Measurements from ENCODE around the gene GNG2. TPM values are rescaled to one million over a fixed set of nuclear protein-coding genes. Genes with fewer than 3 reads are reported as not detected.

GNG2 gene
- polyA plus RNA-seq, 4 donors = 2.9 to 18.3 (median 12.4) TPM

- no peaks in the 10 kb centered on the region for H3K9me3 ChIP-seq (ENCODE audit: control insufficient read depth in 2 of 2, insufficient read depth in 1 of 2, low read depth in 1 of 2, low read length in 1 of 2)
- no peak overlapping the region for H3K4me3 ChIP-seq (ENCODE audit: low read depth in 1 of 3, low read length in 3 of 3)
- DNase-seq = no peak
- peak; percentile 61 for FAIRE-seq
- H3K27me3 ChIP-seq (ENCODE audit: control insufficient read depth in 3 of 3, insufficient read depth in 3 of 3, low read length in 3 of 3) = no peaks in the 10 kb centered on the region
- no peaks in the 10 kb centered on the region for H3K4me1 ChIP-seq (ENCODE audit: control insufficient read depth in 3 of 3, insufficient read depth in 2 of 3, low read depth in 1 of 3, low read length in 2 of 3)
- H3K36me3 ChIP-seq (ENCODE audit: control insufficient read depth in 3 of 3, insufficient read depth in 2 of 3, low read depth in 1 of 3, low read length in 3 of 3) = peaks cover 8 to 16% (median 10%) of the 10 kb centered on the region in 3 donors
- H3K27ac ChIP-seq (ENCODE audit: low read depth in 1 of 3, low read length in 2 of 3) = no peak overlapping the region
- WGBS, 3 donors = 73 to 90% (median 87%) methylated on average over 3 of the region's 3 CpGs
Measured at GRCh38 chr14:52000696-52001095, 140.3 kb downstream of the GNG2 start.

- H3K9me3 ChIP-seq (ENCODE audit: control insufficient read depth in 2 of 2, insufficient read depth in 1 of 2, low read depth in 1 of 2, low read length in 1 of 2) = no peaks in the 10 kb centered on the region
- no peaks in the 10 kb centered on the region for H3K27me3 ChIP-seq (ENCODE audit: control insufficient read depth in 3 of 3, insufficient read depth in 3 of 3, low read length in 3 of 3)
- H3K4me1 ChIP-seq (ENCODE audit: control insufficient read depth in 3 of 3, insufficient read depth in 2 of 3, low read depth in 1 of 3, low read length in 2 of 3) = no peaks in the 10 kb centered on the region
- WGBS, 3 donors = 82 to 91% (median 87%) methylated on average over 4 of the region's 4 CpGs
- no peak overlapping the region for H3K4me3 ChIP-seq (ENCODE audit: low read depth in 1 of 3, low read length in 3 of 3)
- H3K27ac ChIP-seq (ENCODE audit: low read depth in 1 of 3, low read length in 2 of 3) = no peak overlapping the region
- FAIRE-seq (no peak), DNase-seq (no peak)
- peaks cover 8 to 18% (median 16%) of the 10 kb centered on the region in 3 donors for H3K36me3 ChIP-seq (ENCODE audit: control insufficient read depth in 3 of 3, insufficient read depth in 2 of 3, low read depth in 1 of 3, low read length in 3 of 3)
Measured at GRCh38 chr14:52002542-52002941, 142.1 kb downstream of the GNG2 start.

DNA sequence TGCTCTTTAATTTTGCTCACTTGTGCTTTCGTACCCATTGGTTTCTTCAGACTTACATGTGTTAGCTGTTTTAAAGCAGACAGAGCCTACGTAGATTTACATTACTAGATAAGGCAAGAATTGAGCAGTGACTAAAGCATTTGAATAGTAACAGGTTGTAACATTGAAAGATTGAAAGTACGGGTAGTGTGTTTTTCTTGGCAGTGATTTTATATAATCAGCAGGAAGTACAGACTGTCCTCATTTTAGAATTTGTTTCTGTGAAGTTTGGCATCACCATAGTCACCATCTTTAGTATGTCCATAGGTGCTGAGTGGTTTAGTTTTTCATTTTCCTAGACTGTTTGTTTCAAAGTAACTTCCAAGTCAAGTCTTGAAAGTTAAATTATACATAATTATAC is 142.9 kb downstream of the GNG2 start:
- no peaks in the 10 kb centered on the region for H3K27me3 ChIP-seq (ENCODE audit: control insufficient read depth in 3 of 3, insufficient read depth in 3 of 3, low read length in 3 of 3)
- DNase-seq (no peak), FAIRE-seq (no peak)
- no peak overlapping the region for H3K27ac ChIP-seq (ENCODE audit: low read depth in 1 of 3, low read length in 2 of 3)
- H3K9me3 ChIP-seq (ENCODE audit: control insufficient read depth in 2 of 2, insufficient read depth in 1 of 2, low read depth in 1 of 2, low read length in 1 of 2) = no peaks in the 10 kb centered on the region
- no peaks in the 10 kb centered on the region for H3K4me1 ChIP-seq (ENCODE audit: control insufficient read depth in 3 of 3, insufficient read depth in 2 of 3, low read depth in 1 of 3, low read length in 2 of 3)
- 76 to 85% (median 84%) methylated on average over 3 of the region's 3 CpGs for WGBS, 3 donors
- H3K4me3 ChIP-seq (ENCODE audit: low read depth in 1 of 3, low read length in 3 of 3) = no peak overlapping the region
- H3K36me3 ChIP-seq (ENCODE audit: control insufficient read depth in 3 of 3, insufficient read depth in 2 of 3, low read depth in 1 of 3, low read length in 3 of 3) = peaks cover 14 to 25% (median 20%) of the 10 kb centered on the region in 3 donors

DNA sequence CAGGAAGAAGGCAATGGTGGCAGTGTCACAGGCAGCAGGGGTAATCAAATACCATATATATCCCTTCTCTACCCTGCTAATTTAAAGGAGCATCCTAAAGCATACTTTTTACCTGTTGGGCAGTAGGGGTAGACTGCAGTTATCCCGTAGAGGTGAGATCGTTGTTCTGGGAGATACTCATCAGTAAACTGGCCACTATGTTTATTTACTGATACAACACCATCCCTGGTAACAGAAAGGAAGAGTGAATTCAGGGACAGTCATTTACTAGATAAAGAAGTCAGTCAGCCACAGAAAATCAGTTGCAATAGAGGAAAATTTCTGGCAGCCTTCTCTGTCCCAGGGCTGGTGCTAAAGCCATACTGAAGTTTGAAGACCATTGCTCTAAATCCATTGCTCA is 145.2 kb downstream of the GNG2 start:
- Histone ChIP-seq H3K27ac (ENCODE audit: low read depth in 1 of 3, low read length in 2 of 3) (no peak overlapping the region), H3K4me1 (ENCODE audit: control insufficient read depth in 3 of 3, insufficient read depth in 2 of 3, low read depth in 1 of 3, low read length in 2 of 3) (no peaks in the 10 kb centered on the region), H3K4me3 (ENCODE audit: low read depth in 1 of 3, low read length in 3 of 3) (no peak overlapping the region), H3K27me3 (ENCODE audit: control insufficient read depth in 3 of 3, insufficient read depth in 3 of 3, low read length in 3 of 3) (no peaks in the 10 kb centered on the region), H3K36me3 (ENCODE audit: control insufficient read depth in 3 of 3, insufficient read depth in 2 of 3, low read depth in 1 of 3, low read length in 3 of 3) (peaks cover 20 to 28% (median 23%) of the 10 kb centered on the region in 3 donors), H3K9me3 (ENCODE audit: control insufficient read depth in 2 of 2, insufficient read depth in 1 of 2, low read depth in 1 of 2, low read length in 1 of 2) (no peaks in the 10 kb centered on the region)
- FAIRE-seq (no peak), DNase-seq (no peak)
- 78 to 84% (median 80%) methylated on average over 2 of the region's 2 CpGs for WGBS, 3 donors

DNA sequence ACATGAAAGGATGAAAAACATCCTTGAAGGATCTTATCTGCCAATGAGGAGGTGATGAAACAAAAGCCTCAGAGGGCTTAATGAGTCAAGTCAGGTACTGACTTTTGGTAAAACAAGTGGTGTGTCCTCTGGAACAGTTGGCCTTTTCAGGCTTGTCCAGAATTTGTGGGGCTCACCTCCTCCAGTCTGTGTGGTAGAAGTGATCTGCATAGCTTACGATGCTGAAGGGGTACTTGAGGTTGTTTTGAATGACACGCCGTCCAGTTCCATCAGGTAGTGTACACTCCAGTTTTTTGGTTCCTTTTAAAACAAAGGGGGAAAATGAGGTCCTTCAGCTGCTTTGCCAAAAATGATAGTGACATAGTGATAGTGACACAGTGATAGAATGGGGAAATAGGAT is 145.9 kb downstream of the GNG2 start:
- no peaks in the 10 kb centered on the region for H3K9me3 ChIP-seq (ENCODE audit: control insufficient read depth in 2 of 2, insufficient read depth in 1 of 2, low read depth in 1 of 2, low read length in 1 of 2)
- DNase-seq = no peak
- FAIRE-seq = no peak

DNA sequence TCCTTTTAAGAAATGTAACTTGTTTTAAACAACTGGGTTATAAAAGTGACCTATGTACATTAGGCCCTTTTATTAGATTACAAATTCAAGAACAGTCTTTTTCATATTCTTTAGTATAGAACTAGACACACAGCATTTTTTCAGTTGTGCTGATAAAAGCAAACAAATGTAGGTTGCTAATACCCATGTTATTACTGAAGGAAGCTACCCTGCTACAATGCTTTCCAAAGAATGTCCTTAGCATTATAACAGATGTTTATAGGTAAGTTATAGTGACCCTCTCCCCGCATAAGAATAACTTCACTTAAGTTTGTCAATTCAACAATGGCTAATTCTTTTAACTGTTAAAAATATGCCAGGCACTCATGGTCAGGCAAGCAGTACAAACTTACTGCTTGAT is 146.8 kb downstream of the GNG2 start:
- Histone ChIP-seq H3K4me1 (ENCODE audit: control insufficient read depth in 3 of 3, insufficient read depth in 2 of 3, low read depth in 1 of 3, low read length in 2 of 3) (no peaks in the 10 kb centered on the region), H3K4me3 (ENCODE audit: low read depth in 1 of 3, low read length in 3 of 3) (no peak overlapping the region), H3K36me3 (ENCODE audit: control insufficient read depth in 3 of 3, insufficient read depth in 2 of 3, low read depth in 1 of 3, low read length in 3 of 3) (peaks cover 29 to 31% (median 31%) of the 10 kb centered on the region in 3 donors), H3K27me3 (ENCODE audit: control insufficient read depth in 3 of 3, insufficient read depth in 3 of 3, low read length in 3 of 3) (no peaks in the 10 kb centered on the region), H3K9me3 (ENCODE audit: control insufficient read depth in 2 of 2, insufficient read depth in 1 of 2, low read depth in 1 of 2, low read length in 1 of 2) (no peaks in the 10 kb centered on the region), H3K27ac (ENCODE audit: low read depth in 1 of 3, low read length in 2 of 3) (no peak overlapping the region)
- 94 to 98% (median 97%) methylated on average over 1 of the region's 1 CpG for WGBS, 3 donors
- DNase-seq (no peak), FAIRE-seq (no peak)

More for the DNA sequence above, 145.9 kb downstream of the GNG2 start:
- Histone ChIP-seq H3K4me3 (ENCODE audit: low read depth in 1 of 3, low read length in 3 of 3) (no peak overlapping the region), H3K27me3 (ENCODE audit: control insufficient read depth in 3 of 3, insufficient read depth in 3 of 3, low read length in 3 of 3) (no peaks in the 10 kb centered on the region), H3K36me3 (ENCODE audit: control insufficient read depth in 3 of 3, insufficient read depth in 2 of 3, low read depth in 1 of 3, low read length in 3 of 3) (peaks cover 27 to 29% (median 28%) of the 10 kb centered on the region in 3 donors), H3K27ac (ENCODE audit: low read depth in 1 of 3, low read length in 2 of 3) (no peak overlapping the region), H3K4me1 (ENCODE audit: control insufficient read depth in 3 of 3, insufficient read depth in 2 of 3, low read depth in 1 of 3, low read length in 2 of 3) (no peaks in the 10 kb centered on the region)
- WGBS, 3 donors = 94 to 100% (median 98%) methylated on average over 3 of the region's 3 CpGs

- Histone ChIP-seq H3K4me3 (ENCODE audit: low read depth in 1 of 3, low read length in 3 of 3) (no peak overlapping the region), H3K27me3 (ENCODE audit: control insufficient read depth in 3 of 3, insufficient read depth in 3 of 3, low read length in 3 of 3) (no peaks in the 10 kb centered on the region), H3K9me3 (ENCODE audit: control insufficient read depth in 2 of 2, insufficient read depth in 1 of 2, low read depth in 1 of 2, low read length in 1 of 2) (no peaks in the 10 kb centered on the region), H3K4me1 (ENCODE audit: control insufficient read depth in 3 of 3, insufficient read depth in 2 of 3, low read depth in 1 of 3, low read length in 2 of 3) (no peaks in the 10 kb centered on the region), H3K27ac (ENCODE audit: low read depth in 1 of 3, low read length in 2 of 3) (no peak overlapping the region), H3K36me3 (ENCODE audit: control insufficient read depth in 3 of 3, insufficient read depth in 2 of 3, low read depth in 1 of 3, low read length in 3 of 3) (peaks cover 29 to 31% (median 29%) of the 10 kb centered on the region in 3 donors)
- FAIRE-seq = no peak
- WGBS, 3 donors = 69 to 89% (median 86%) methylated on average over 1 of the region's 1 CpG
- no peak for DNase-seq
Measured at GRCh38 chr14:52007637-52008036, 147.2 kb downstream of the GNG2 start.

DNA sequence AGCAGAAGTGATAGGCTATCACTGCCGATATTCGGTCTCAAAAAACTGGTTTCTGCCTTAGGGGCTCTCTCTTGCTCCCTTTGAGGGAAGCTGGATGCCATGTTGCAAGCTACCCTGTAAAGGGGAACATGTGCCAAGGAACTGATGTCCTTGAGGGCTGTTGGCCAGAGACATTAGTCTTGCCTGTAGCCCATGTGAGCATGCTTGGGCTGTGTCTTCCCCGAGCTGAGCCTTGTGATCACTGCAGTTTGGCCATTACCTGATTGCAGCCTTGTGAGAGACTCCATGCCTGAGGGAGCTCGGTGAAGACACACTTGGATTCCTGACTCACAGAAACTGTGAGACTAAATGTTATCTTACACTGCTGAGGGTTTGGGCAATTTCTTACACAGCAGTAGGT is 147.7 kb downstream of the GNG2 start:
- Histone ChIP-seq H3K4me1 (ENCODE audit: control insufficient read depth in 3 of 3, insufficient read depth in 2 of 3, low read depth in 1 of 3, low read length in 2 of 3) (no peaks in the 10 kb centered on the region), H3K36me3 (ENCODE audit: control insufficient read depth in 3 of 3, insufficient read depth in 2 of 3, low read depth in 1 of 3, low read length in 3 of 3) (peaks cover 28 to 31% (median 29%) of the 10 kb centered on the region in 3 donors), H3K27ac (ENCODE audit: low read depth in 1 of 3, low read length in 2 of 3) (no peak overlapping the region), H3K4me3 (ENCODE audit: low read depth in 1 of 3, low read length in 3 of 3) (no peak overlapping the region), H3K27me3 (ENCODE audit: control insufficient read depth in 3 of 3, insufficient read depth in 3 of 3, low read length in 3 of 3) (no peaks in the 10 kb centered on the region), H3K9me3 (ENCODE audit: control insufficient read depth in 2 of 2, insufficient read depth in 1 of 2, low read depth in 1 of 2, low read length in 1 of 2) (no peaks in the 10 kb centered on the region)
- 97 to 100% (median 99%) methylated on average over 4 of the region's 4 CpGs for WGBS, 3 donors
- FAIRE-seq = no peak
- no peak for DNase-seq

DNA sequence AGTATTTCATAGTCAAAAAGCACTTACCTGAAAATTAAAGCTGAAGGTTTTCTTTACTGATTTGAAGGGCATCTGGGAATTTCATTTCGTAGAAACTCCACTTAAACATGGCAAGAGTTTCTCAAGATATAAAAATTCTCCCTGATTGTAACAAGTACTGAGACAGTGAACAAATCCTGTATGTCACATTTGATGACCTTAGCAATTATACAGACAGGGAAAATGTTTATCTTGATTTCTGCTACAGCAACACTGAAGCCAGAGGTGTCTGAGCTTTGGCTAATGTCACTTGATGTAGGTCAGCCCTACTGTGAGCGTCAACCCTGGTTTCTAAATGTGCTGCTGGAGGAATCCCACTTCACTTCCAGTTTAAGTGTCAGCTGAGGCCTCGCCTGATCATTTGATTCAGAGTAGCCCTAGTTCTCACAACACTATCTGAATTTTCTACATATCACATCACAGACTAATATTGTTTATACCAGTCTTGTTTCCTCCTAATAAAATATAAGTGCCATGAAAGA is 149.8 kb downstream of the GNG2 start:
- Histone ChIP-seq H3K9me3 (ENCODE audit: control insufficient read depth in 2 of 2, insufficient read depth in 1 of 2, low read depth in 1 of 2, low read length in 1 of 2) (no peaks in the 10 kb centered on the region), H3K4me3 (ENCODE audit: low read depth in 1 of 3, low read length in 3 of 3) (no peak overlapping the region), H3K4me1 (ENCODE audit: control insufficient read depth in 3 of 3, insufficient read depth in 2 of 3, low read depth in 1 of 3, low read length in 2 of 3) (no peaks in the 10 kb centered on the region), H3K27ac (ENCODE audit: low read depth in 1 of 3, low read length in 2 of 3) (no peak overlapping the region), H3K27me3 (ENCODE audit: control insufficient read depth in 3 of 3, insufficient read depth in 3 of 3, low read length in 3 of 3) (no peaks in the 10 kb centered on the region), H3K36me3 (ENCODE audit: control insufficient read depth in 3 of 3, insufficient read depth in 2 of 3, low read depth in 1 of 3, low read length in 3 of 3) (peaks cover 19 to 40% (median 28%) of the 10 kb centered on the region in 3 donors)
- FAIRE-seq (no peak), DNase-seq (no peak)
- 86 to 93% (median 89%) methylated on average over 3 of the region's 3 CpGs for WGBS, 3 donors
